OCI-LY7 (cell line): ENCODE results near the gene NOLC1. TPM values are rescaled to one million over a fixed set of nuclear protein-coding genes. Genes with fewer than 3 reads are reported as not detected.

Experiments used
- BruUV-seq: library from RNA; stranded (reverse); fragments of 400-500 nt; replicated peaks from 2 replicates; lab custom pipeline; 2021; lab: Mats Ljungman, UMichigan
- CTCF ChIA-PET: fragments of 300-600 bp; sonication (Branson Sonifier 250); formaldehyde crosslinking; loops from one replicate; lab custom pipeline; 2022; ENCODE audit warnings: antibody characterized with exemption; ENCODE audit not compliant: unreplicated experiment; lab: Charles Lee
- POLR2A ChIA-PET: fragments of 300-600 bp; sonication (Branson Sonifier 250); formaldehyde crosslinking; loops from one replicate; lab custom pipeline; 2022; ENCODE audit warnings: antibody characterized with exemption; lab: Charles Lee
- DNase-seq: peaks from one replicate; pipeline ENCODE4 v3.0.0-alpha.2; 2015; ENCODE audit warnings: low spot score
- H2AFZ ChIP-seq: fragments of 200-600 bp; sonication (generic), shearing (Covaris generic); 2 replicates; pipeline ENCODE4 v1.6.1; 2014; ENCODE audit warnings: mild to moderate bottlenecking, antibody characterized with exemption, low read length, moderate library complexity
- H3K27ac ChIP-seq: fragments of 200-600 bp; sonication (generic); 2 replicates; pipeline ENCODE4 v1.5.1; 2014; ENCODE audit warnings: mixed run types, low read depth, mild to moderate bottlenecking, moderate library complexity, low read length, inconsistent platforms; ENCODE audit not compliant: poor library complexity, severe bottlenecking
- H3K36me3 ChIP-seq: fragments of 200-600 bp; sonication (generic); 2 replicates; pipeline ENCODE4 v1.6.1; 2014; ENCODE audit warnings: mild to moderate bottlenecking, antibody characterized with exemption, low read length, moderate library complexity, mixed read lengths; ENCODE audit not compliant: insufficient read depth
- H3K4me1 ChIP-seq: fragments of 200-600 bp; sonication (generic); 2 replicates; pipeline ENCODE4 v1.5.1; 2014; ENCODE audit warnings: mild to moderate bottlenecking, low read length; ENCODE audit not compliant: insufficient read depth, poor library complexity, severe bottlenecking
- H3K4me2 ChIP-seq: fragments of 200-600 bp; sonication (generic); 2 replicates; pipeline ENCODE4 v1.6.1; 2014; ENCODE audit warnings: mild to moderate bottlenecking, low read length
- H3K4me3 ChIP-seq: fragments of 200-600 bp; sonication (generic); 2 replicates; pipeline ENCODE4 v1.5.1; 2014; ENCODE audit warnings: mild to moderate bottlenecking, low read depth, low read length; ENCODE audit not compliant: poor library complexity, severe bottlenecking
- H3K79me2 ChIP-seq: fragments of 200-600 bp; sonication (generic); 2 replicates; pipeline ENCODE4 v1.6.1; 2016; ENCODE audit warnings: low read depth, mild to moderate bottlenecking, low read length, moderate library complexity, mixed read lengths; ENCODE audit not compliant: insufficient read depth
- H3K9me2 ChIP-seq: fragments of 200-600 bp; sonication (generic); 2 replicates; pipeline ENCODE4 v1.6.1; 2016; ENCODE audit warnings: mild to moderate bottlenecking, low read length, mixed read lengths; ENCODE audit not compliant: insufficient read depth
- H3K9me3 ChIP-seq: fragments of 200-600 bp; sonication (generic); 2 replicates; pipeline ENCODE4 v1.6.1; 2014; ENCODE audit warnings: mild to moderate bottlenecking, mixed run types, low read length, mixed read lengths
- H4K20me1 ChIP-seq: fragments of 200-600 bp; sonication (generic); 2 replicates; pipeline ENCODE4 v1.6.1; 2014; ENCODE audit warnings: mild to moderate bottlenecking, antibody characterized with exemption, low read length, moderate library complexity, mixed read lengths; ENCODE audit not compliant: insufficient read depth
- EZH2phosphoT487 ChIP-seq: fragments of 200-600 bp; sonication (generic); IDR thresholded peaks from 2 replicates; pipeline ENCODE4 v1.6.1; 2018; ENCODE audit warnings: low read depth, borderline replicate concordance, mild to moderate bottlenecking, mixed run types, antibody characterized with exemption, low read length, moderate library complexity, mixed read lengths
- intact Hi-C: fragments of 100-400 bp; cut with micrococcal nuclease; formaldehyde crosslinking; loops from one replicate; pipeline ENCODE4 v1.10.0; 2022; ENCODE audit not compliant: unreplicated experiment
- total RNA-seq, 2 experiments: library from RNA; depleted of rRNA in 1 of 2; stranded (reverse); fragments of >200 nt in 1 of 2; shearing (Covaris generic) in 1 of 2; gene quantifications; 2 replicates each; pipeline ENCODE4 v1.2.3, GENCODE V29; 2014 to 2022
- TF ChIP-seq, protein P1 (sequence below): fragments of 200-600 bp; sonication (generic); conservative IDR thresholded peaks from 2 replicates; pipeline ENCODE4 v1.5.1; 2014; ENCODE audit warnings: mild to moderate bottlenecking, antibody characterized with exemption, low read length, moderate library complexity, mixed read lengths

NOLC1 gene
- total RNA-seq, 2 experiments from 2014 or later, result 93.5 to 152 TPM

DNA sequence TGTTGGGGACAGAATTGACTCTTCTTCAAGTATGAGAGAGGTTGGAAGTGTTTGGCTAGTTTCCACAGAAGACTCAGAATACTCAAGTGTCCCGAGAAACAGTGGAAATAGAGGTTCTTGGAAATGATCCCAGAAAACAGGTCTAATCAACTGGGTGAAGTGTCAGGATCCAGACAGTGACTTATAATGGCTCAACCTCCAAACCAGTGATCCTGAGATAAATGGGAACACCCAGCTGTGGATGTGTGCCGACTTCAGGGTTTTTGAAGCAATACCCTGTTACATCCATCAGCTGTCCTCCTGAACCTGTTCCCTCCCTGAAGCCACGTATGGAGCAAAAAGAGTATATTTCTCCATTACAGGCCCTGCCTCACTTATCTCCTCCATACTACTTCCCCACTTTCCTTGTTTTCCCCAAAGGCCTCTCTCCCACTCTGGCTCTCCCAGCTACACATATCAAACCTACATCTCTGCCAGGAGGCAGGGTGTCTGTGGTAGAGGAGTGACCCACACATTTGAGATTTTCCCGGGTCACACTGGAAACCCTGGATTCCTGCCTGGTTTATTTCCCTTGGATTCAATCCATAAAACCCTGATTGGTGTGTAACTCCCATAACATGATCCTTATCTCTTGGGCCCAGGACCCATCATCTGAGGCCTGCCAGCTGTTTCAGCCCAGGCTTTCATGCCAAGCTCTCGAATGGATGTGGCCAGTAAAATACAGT is 56.3 kb downstream of the NOLC1 start:
- CTCF ChIA-PET, result no interaction called here
- no TSS peak for BruUV-seq
- no peaks in the 10 kb centered on the region for H3K36me3 ChIP-seq
- H3K4me3 ChIP-seq, result no peak overlapping the region
- H4K20me1 ChIP-seq, result no peaks in the 10 kb centered on the region
- H3K4me2 ChIP-seq, result no peak overlapping the region
- no peaks in the 10 kb centered on the region for H3K9me3 ChIP-seq
- H3K79me2 ChIP-seq, result no peaks in the 10 kb centered on the region
- no peaks in the 10 kb centered on the region for H3K9me2 ChIP-seq
- no peak overlapping the region for H3K27ac ChIP-seq
- H3K4me1 ChIP-seq, result no peaks in the 10 kb centered on the region
- intact Hi-C loops, result no loop called here
- TF ChIP-seq EZH2phosphoT487, result no peak
- TF ChIP-seq, protein P1, sequence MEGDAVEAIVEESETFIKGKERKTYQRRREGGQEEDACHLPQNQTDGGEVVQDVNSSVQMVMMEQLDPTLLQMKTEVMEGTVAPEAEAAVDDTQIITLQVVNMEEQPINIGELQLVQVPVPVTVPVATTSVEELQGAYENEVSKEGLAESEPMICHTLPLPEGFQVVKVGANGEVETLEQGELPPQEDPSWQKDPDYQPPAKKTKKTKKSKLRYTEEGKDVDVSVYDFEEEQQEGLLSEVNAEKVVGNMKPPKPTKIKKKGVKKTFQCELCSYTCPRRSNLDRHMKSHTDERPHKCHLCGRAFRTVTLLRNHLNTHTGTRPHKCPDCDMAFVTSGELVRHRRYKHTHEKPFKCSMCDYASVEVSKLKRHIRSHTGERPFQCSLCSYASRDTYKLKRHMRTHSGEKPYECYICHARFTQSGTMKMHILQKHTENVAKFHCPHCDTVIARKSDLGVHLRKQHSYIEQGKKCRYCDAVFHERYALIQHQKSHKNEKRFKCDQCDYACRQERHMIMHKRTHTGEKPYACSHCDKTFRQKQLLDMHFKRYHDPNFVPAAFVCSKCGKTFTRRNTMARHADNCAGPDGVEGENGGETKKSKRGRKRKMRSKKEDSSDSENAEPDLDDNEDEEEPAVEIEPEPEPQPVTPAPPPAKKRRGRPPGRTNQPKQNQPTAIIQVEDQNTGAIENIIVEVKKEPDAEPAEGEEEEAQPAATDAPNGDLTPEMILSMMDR, result no peak
- DNase-seq, result no peak
- POLR2A ChIA-PET, result interaction anchor here (0.7 to 1.0 kb wide), 2 partner anchors 21 to 40 kb away, joined by 3 read pairs; no protein-coding TSS in a partner anchor
- no peak overlapping the region for H2AFZ ChIP-seq

DNA sequence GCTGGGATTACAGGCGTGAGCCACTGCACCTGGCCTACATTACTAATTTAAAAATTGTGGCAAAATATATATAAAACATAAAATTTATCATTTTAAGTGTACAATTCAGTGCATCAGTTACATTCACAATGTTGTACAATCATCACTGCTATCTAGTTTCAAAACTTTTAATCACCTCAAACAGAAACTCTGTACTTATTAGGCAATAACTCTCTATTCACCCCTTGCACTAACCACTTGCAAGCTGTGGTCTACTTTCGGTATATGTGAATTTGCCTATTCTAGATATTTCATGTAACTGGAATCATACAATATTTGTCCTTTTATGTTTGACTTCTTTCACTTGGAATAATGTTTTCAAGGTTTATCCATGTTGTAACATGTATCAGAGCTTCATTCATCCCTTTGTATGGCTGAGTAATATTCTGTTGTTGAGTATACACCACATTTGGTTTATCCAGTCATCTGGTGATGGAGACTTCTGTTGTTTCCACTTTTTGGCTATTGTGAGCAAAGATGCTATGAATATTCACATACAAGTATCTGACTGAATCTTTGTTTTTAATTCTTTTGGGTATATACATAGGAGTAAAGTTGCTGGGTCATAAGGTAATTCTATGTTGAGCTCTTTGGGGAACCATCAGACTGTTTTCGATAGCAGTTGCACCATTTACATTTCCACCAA is 59.6 kb downstream of the NOLC1 start:
- TF ChIP-seq, protein P1, result no peak
- no peak for TF ChIP-seq EZH2phosphoT487
- DNase-seq, result no peak
- Histone ChIP-seq H3K4me1 (no peaks in the 10 kb centered on the region), H4K20me1 (no peaks in the 10 kb centered on the region), H3K36me3 (no peaks in the 10 kb centered on the region), H3K27ac (no peak overlapping the region), H3K79me2 (no peaks in the 10 kb centered on the region), H3K4me2 (no peak overlapping the region), H3K9me3 (no peaks in the 10 kb centered on the region), H2AFZ (no peak overlapping the region), H3K4me3 (no peak overlapping the region), H3K9me2 (no peaks in the 10 kb centered on the region)
- intact Hi-C loops, result no loop called here
- BruUV-seq, result no TSS peak
- POLR2A ChIA-PET, result interaction anchor here (0.6 kb wide), 1 partner anchor 375 kb away, joined by 3 read pairs; no protein-coding TSS in a partner anchor
- CTCF ChIA-PET, result no interaction called here

Other genes starting within 250 kb of the NOLC1 start
- gene ARMH3, start 96.2 kb upstream of the NOLC1 start, total RNA-seq (2014; rRNA removed; shearing (Covaris generic)), result 5.7 and 7.9 TPM in 2 replicates
- 19.3 and 24.3 TPM in 2 replicates for gene ARMH3, start 96.2 kb upstream of the NOLC1 start, total RNA-seq (2022)
- 23.8 and 28.2 TPM in 2 replicates for gene HPS6, start 87.0 kb upstream of the NOLC1 start, total RNA-seq (2014; rRNA removed; shearing (Covaris generic))
- 19.2 and 21.7 TPM in 2 replicates for gene HPS6, start 87.0 kb upstream of the NOLC1 start, total RNA-seq (2022)
- gene LDB1, start 32.0 kb upstream of the NOLC1 start, total RNA-seq (2014; rRNA removed; shearing (Covaris generic)), result 50.8 and 58.6 TPM in 2 replicates
- 60.9 and 64.8 TPM in 2 replicates for gene LDB1, start 32.0 kb upstream of the NOLC1 start, total RNA-seq (2022)
- 29.8 and 47.1 TPM in 2 replicates for gene PPRC1, start 19.3 kb upstream of the NOLC1 start, total RNA-seq (2014; rRNA removed; shearing (Covaris generic))
- gene PPRC1, start 19.3 kb upstream of the NOLC1 start, total RNA-seq (2022), result 70.0 and 77.2 TPM in 2 replicates
- 0.62 TPM in 1 of 2 replicates, not detected in the other for gene ELOVL3, start 73.9 kb downstream of the NOLC1 start, total RNA-seq (2014; rRNA removed; shearing (Covaris generic))
- gene ELOVL3, start 73.9 kb downstream of the NOLC1 start, total RNA-seq (2022), result 0.48 TPM in 1 of 2 replicates, not detected in the other
- gene PITX3, start 89.1 kb downstream of the NOLC1 start, total RNA-seq (2014; rRNA removed; shearing (Covaris generic)), result not detected in 2 replicates
- gene PITX3, start 89.1 kb downstream of the NOLC1 start, total RNA-seq (2022), result not detected in 2 replicates
- 13.8 and 17.8 TPM in 2 replicates for gene GBF1, start 93.1 kb downstream of the NOLC1 start, total RNA-seq (2014; rRNA removed; shearing (Covaris generic))
- gene GBF1, start 93.1 kb downstream of the NOLC1 start, total RNA-seq (2022), result 33.4 and 36.9 TPM in 2 replicates
- 47.1 and 53.3 TPM in 2 replicates for gene NFKB2, start 243.3 kb downstream of the NOLC1 start, total RNA-seq (2014; rRNA removed; shearing (Covaris generic))
- 67.3 and 75.2 TPM in 2 replicates for gene NFKB2, start 243.3 kb downstream of the NOLC1 start, total RNA-seq (2022)